ENCODE results near the gene PLA2R1.

- TF ChIP-seq CTCF (conservative IDR thresholded peaks at IDR 0.05; ENCODE audit: low read depth, low read length) = no peak
- TF ChIP-seq EZH2 (IDR thresholded peaks at IDR 0.05; ENCODE audit: borderline replicate concordance, low read depth, low read length, poor library complexity, severe bottlenecking) = no peak
Measured at GRCh38 chr2:159895258-159896065, 167.0 kb downstream of the PLA2R1 start.
